A673 (cell line): Measurements from ENCODE around the gene NCAPG2. TPM values are rescaled to one million over a fixed set of nuclear protein-coding genes. Genes with fewer than 3 reads are reported as not detected.

Source experiments
- BruUV-seq: library from RNA; stranded (reverse); fragments of 400-500 nt; replicated peaks from 2 replicates; lab custom pipeline; 2021; lab: Mats Ljungman, UMichigan
- CTCF ChIA-PET: fragments of 300-600 bp; sonication (Branson Sonifier 250); formaldehyde crosslinking; loops from one replicate; lab custom pipeline; 2022; ENCODE audit warnings: antibody characterized with exemption; lab: Charles Lee
- POLR2A ChIA-PET: fragments of 300-600 bp; sonication (Branson Sonifier 250); formaldehyde crosslinking; loops from one replicate; lab custom pipeline; 2022; ENCODE audit warnings: antibody characterized with exemption; ENCODE audit not compliant: low non-redundant PET; lab: Charles Lee
- DNase-seq: peaks from one replicate; pipeline ENCODE4 v3.0.0-alpha.2; 2015; ENCODE audit warnings: low spot score
- H3K27ac ChIP-seq: fragments of 200-600 bp; sonication (generic); 2 replicates; pipeline ENCODE4 v1.5.1; 2016; ENCODE audit warnings: mixed run types, low read depth, mild to moderate bottlenecking, mixed read lengths, antibody characterized with exemption, low read length; ENCODE audit not compliant: poor library complexity, severe bottlenecking
- H3K27me3 ChIP-seq: fragments of 200-600 bp; sonication (generic); replicated peaks from 2 replicates; pipeline ENCODE4 v1.6.1; 2017; ENCODE audit warnings: mixed run types, low read depth, mild to moderate bottlenecking, mixed read lengths, antibody characterized with exemption, low read length; ENCODE audit not compliant: insufficient read depth, poor library complexity
- H3K36me3 ChIP-seq: fragments of 200-600 bp; sonication (generic); 2 replicates; pipeline ENCODE4 v1.6.1; 2016; ENCODE audit warnings: mixed run types, mild to moderate bottlenecking, mixed read lengths, antibody characterized with exemption, low read length; ENCODE audit not compliant: insufficient read depth, poor library complexity, severe bottlenecking
- H3K4me1 ChIP-seq: fragments of 200-600 bp; sonication (generic); 2 replicates; pipeline ENCODE4 v1.6.1; 2017; ENCODE audit warnings: mixed run types, mild to moderate bottlenecking, mixed read lengths, antibody characterized with exemption, low read length; ENCODE audit not compliant: insufficient read depth, poor library complexity, severe bottlenecking
- H3K4me3 ChIP-seq: fragments of 200-600 bp; sonication (generic); 2 replicates; pipeline ENCODE4 v1.5.1; 2016; ENCODE audit warnings: low read depth, mixed run types, mild to moderate bottlenecking, mixed read lengths, low read length; ENCODE audit not compliant: poor library complexity, severe bottlenecking
- H3K9me3 ChIP-seq: fragments of 200-600 bp; sonication (generic); 2 replicates; pipeline ENCODE4 v1.6.1; 2016; ENCODE audit warnings: mixed run types, low read depth, mild to moderate bottlenecking, mixed read lengths, antibody characterized with exemption, low read length; ENCODE audit not compliant: poor library complexity, severe bottlenecking
- EZH2 ChIP-seq: fragments of 200-600 bp; sonication (generic); IDR thresholded peaks from 2 replicates; pipeline ENCODE4 v1.6.1; 2017; ENCODE audit warnings: borderline replicate concordance, low read depth, mild to moderate bottlenecking, mixed read lengths, antibody characterized with exemption, low read length; ENCODE audit not compliant: poor library complexity, severe bottlenecking
- intact Hi-C: fragments of 100-400 bp; cut with micrococcal nuclease; formaldehyde crosslinking; loops from one replicate; pipeline ENCODE4 v1.10.0; 2022; ENCODE audit not compliant: unreplicated experiment
- total RNA-seq: library from RNA; stranded (reverse); gene quantifications from 2 replicates; pipeline ENCODE4 v1.2.3, GENCODE V29; 2021
- TF ChIP-seq, protein P1 (sequence below): fragments of 300-800, 200-600 bp; sonication (generic); conservative IDR thresholded peaks from 2 replicates; pipeline ENCODE4 v1.5.1; 2017; ENCODE audit warnings: low read depth, mild to moderate bottlenecking, antibody characterized with exemption, low read length, moderate library complexity, mixed read lengths

NCAPG2 gene
- total RNA-seq, 1 experiment from 2014 or later: 127 TPM

- no TSS peak for BruUV-seq
- intact Hi-C loops: no loop called here
- no peaks in the 10 kb centered on the region for H3K36me3 ChIP-seq
- no peak overlapping the region for H3K4me3 ChIP-seq
- no peak overlapping the region for H3K27ac ChIP-seq
- POLR2A ChIA-PET: no interaction called here
- H3K27me3 ChIP-seq: no peaks in the 10 kb centered on the region
- TF ChIP-seq, protein P1, sequence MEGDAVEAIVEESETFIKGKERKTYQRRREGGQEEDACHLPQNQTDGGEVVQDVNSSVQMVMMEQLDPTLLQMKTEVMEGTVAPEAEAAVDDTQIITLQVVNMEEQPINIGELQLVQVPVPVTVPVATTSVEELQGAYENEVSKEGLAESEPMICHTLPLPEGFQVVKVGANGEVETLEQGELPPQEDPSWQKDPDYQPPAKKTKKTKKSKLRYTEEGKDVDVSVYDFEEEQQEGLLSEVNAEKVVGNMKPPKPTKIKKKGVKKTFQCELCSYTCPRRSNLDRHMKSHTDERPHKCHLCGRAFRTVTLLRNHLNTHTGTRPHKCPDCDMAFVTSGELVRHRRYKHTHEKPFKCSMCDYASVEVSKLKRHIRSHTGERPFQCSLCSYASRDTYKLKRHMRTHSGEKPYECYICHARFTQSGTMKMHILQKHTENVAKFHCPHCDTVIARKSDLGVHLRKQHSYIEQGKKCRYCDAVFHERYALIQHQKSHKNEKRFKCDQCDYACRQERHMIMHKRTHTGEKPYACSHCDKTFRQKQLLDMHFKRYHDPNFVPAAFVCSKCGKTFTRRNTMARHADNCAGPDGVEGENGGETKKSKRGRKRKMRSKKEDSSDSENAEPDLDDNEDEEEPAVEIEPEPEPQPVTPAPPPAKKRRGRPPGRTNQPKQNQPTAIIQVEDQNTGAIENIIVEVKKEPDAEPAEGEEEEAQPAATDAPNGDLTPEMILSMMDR: no peak
- no peak for TF ChIP-seq EZH2
- H3K9me3 ChIP-seq: no peaks in the 10 kb centered on the region
- CTCF ChIA-PET: no interaction called here
- no peak for DNase-seq
- peaks cover 4% of the 10 kb centered on the region for H3K4me1 ChIP-seq
These were observed 93.1 kb downstream of the NCAPG2 start for GRCh38 chr7:158611541-158611940.

- Histone ChIP-seq H3K4me1 (peaks cover 4% of the 10 kb centered on the region), H3K27ac (no peak overlapping the region), H3K27me3 (no peaks in the 10 kb centered on the region), H3K4me3 (no peak overlapping the region), H3K9me3 (no peaks in the 10 kb centered on the region), H3K36me3 (no peaks in the 10 kb centered on the region)
- intact Hi-C loops: no loop called here
- no TSS peak for BruUV-seq
- TF ChIP-seq, protein P1: no peak
- TF ChIP-seq EZH2: no peak
- ChIA-PET POLR2A (no interaction called here), CTCF (no interaction called here)
- no peak for DNase-seq
These were observed 95.2 kb downstream of the NCAPG2 start for GRCh38 chr7:158609313-158609974.

GRCh38 chr7:158607563-158607962, 97.0 kb downstream of the NCAPG2 start:
- H3K4me3 ChIP-seq: no peak overlapping the region
- no peaks in the 10 kb centered on the region for H3K4me1 ChIP-seq
- no peak for DNase-seq
- no TSS peak for BruUV-seq
- TF ChIP-seq, protein P1: no peak
- no peak for TF ChIP-seq EZH2
- H3K36me3 ChIP-seq: no peaks in the 10 kb centered on the region
- intact Hi-C loops: no loop called here
- H3K27me3 ChIP-seq: no peaks in the 10 kb centered on the region
- no peaks in the 10 kb centered on the region for H3K9me3 ChIP-seq
- POLR2A ChIA-PET: no interaction called here
- H3K27ac ChIP-seq: no peak overlapping the region
- CTCF ChIA-PET: no interaction called here
